ENCODE measurements around the gene FRMD4A. TPM values are rescaled to one million over a fixed set of nuclear protein-coding genes. Genes with fewer than 3 reads are reported as not detected.
A peak's percentile ranks its signal among the peaks of the same experiment; 100 is the strongest.

The FRMD4A gene
- total RNA-seq, 1 experiment from 2014 or later = 7.0 TPM

DNA sequence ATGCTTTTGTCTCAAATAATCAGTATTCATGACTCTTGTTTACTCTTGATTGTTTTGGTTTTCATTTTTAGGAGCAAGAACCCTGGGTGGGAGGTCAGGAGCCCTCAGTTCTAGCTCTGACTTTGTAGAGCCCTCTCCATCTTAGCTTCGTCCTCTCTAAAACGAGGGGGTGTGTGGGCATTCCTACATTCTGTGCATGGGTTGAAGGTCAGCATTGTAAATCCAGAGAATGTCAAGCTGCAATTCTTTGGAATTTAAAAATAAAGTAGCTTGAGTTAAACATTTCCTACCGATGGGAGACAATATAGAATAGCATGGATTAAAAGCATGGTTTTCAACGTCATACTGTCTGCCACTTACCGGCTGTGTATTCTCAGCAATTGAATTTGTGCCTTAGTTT is 615.6 kb downstream of the FRMD4A start:
- no peak overlapping the region for H3K27ac Mint-ChIP-seq (ENCODE audit: unreplicated experiment)
- H3K4me3 Mint-ChIP-seq (ENCODE audit: low read depth, unreplicated experiment) = no peak overlapping the region

DNA sequence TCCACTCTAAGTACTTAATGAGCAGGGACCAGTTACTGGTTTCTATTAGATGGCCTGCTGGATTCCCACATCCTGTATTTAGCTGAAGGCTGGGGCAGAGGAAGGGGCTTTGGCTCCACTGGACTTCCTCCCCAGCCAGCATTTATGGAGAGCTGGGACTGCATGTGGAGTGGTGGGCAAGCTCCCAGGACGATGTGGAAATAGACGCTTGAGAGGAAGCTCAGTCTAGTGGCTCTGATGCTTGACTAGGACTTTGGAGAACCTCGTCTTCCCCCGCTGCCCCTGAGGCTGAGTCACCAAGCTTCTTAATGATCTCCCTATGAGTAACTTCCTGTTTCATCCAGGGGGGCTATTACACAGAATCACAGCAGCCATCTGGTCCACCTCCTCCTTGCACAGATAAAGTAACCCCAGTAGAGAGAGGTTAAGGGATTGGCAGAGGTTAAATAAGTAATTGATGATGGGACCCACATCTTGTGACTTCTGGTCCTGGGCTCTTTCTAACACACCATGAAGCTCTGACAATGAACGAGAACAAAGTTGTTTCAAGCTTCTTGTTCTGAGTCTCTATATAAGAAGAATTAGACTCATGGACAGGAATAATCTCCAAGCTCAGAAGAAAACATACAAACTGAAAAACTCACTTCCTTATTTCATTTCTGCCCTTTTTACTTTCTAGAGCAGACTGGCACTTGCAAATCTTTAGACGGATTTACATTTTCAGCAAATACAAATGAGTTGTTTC is 617.7 kb downstream of the FRMD4A start:
- Mint-ChIP-seq H3K4me1 (ENCODE audit: low read depth, unreplicated experiment) (peaks cover 36% of the 10 kb centered on the region), H3K9me3 (ENCODE audit: low read depth, unreplicated experiment) (no peaks in the 10 kb centered on the region), H3K27ac (ENCODE audit: unreplicated experiment) (no peak overlapping the region), H3K36me3 (ENCODE audit: insufficient read depth, unreplicated experiment) (peaks cover 26% of the 10 kb centered on the region), H3K27me3 (ENCODE audit: unreplicated experiment) (no peaks in the 10 kb centered on the region), H3K4me3 (ENCODE audit: low read depth, unreplicated experiment) (no peak overlapping the region)
- CTCF ChIA-PET = interaction anchor here (1.3 kb wide), 1 partner anchor 64 kb away, joined by 3 read pairs; no protein-coding TSS in a partner anchor
- intact Hi-C loops (cut with micrococcal nuclease; ENCODE audit: unreplicated experiment) = no loop called here
- TF ChIP-seq, protein P1, sequence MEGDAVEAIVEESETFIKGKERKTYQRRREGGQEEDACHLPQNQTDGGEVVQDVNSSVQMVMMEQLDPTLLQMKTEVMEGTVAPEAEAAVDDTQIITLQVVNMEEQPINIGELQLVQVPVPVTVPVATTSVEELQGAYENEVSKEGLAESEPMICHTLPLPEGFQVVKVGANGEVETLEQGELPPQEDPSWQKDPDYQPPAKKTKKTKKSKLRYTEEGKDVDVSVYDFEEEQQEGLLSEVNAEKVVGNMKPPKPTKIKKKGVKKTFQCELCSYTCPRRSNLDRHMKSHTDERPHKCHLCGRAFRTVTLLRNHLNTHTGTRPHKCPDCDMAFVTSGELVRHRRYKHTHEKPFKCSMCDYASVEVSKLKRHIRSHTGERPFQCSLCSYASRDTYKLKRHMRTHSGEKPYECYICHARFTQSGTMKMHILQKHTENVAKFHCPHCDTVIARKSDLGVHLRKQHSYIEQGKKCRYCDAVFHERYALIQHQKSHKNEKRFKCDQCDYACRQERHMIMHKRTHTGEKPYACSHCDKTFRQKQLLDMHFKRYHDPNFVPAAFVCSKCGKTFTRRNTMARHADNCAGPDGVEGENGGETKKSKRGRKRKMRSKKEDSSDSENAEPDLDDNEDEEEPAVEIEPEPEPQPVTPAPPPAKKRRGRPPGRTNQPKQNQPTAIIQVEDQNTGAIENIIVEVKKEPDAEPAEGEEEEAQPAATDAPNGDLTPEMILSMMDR (IDR thresholded peaks at IDR 0.05; ENCODE audit: unreplicated experiment) = no peak
- BruUV-seq (replicated peaks) = no TSS peak
- DNase-seq = peak; percentile 16

More for the DNA sequence above, 615.6 kb downstream of the FRMD4A start:
- intact Hi-C loops (cut with micrococcal nuclease; ENCODE audit: unreplicated experiment) = no loop called here
- H3K36me3 Mint-ChIP-seq (ENCODE audit: insufficient read depth, unreplicated experiment) = peaks cover 13% of the 10 kb centered on the region
- H3K4me1 Mint-ChIP-seq (ENCODE audit: low read depth, unreplicated experiment) = peaks cover 26% of the 10 kb centered on the region
- no peak for DNase-seq
- CTCF ChIA-PET = no interaction called here
- BruUV-seq (replicated peaks) = no TSS peak
- H3K9me3 Mint-ChIP-seq (ENCODE audit: low read depth, unreplicated experiment) = no peaks in the 10 kb centered on the region
- no peaks in the 10 kb centered on the region for H3K27me3 Mint-ChIP-seq (ENCODE audit: unreplicated experiment)
- TF ChIP-seq, protein P1 (IDR thresholded peaks at IDR 0.05; ENCODE audit: unreplicated experiment) = no peak

DNA sequence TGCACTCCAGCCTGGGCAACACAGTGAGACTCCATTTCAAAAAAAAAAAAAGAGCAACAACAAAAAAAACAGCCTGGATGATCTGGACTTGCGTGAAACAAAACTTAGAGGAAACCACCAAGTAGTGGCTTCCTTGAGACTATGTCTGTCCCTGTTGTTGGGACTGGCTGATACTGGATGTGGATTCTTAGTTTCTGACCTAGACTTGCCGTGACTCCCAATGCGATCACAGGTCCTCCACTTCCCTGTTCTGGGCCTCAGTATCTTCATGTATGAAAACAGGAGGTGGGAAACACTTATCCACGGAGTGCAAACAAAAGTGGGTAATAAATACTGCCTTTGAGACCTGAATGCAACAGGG is 618.3 kb downstream of the FRMD4A start:
- TF ChIP-seq, protein P1 (IDR thresholded peaks at IDR 0.05; ENCODE audit: unreplicated experiment) = no peak
- Mint-ChIP-seq H3K4me1 (ENCODE audit: low read depth, unreplicated experiment) (peaks cover 35% of the 10 kb centered on the region), H3K27ac (ENCODE audit: unreplicated experiment) (no peak overlapping the region), H3K4me3 (ENCODE audit: low read depth, unreplicated experiment) (no peak overlapping the region), H3K9me3 (ENCODE audit: low read depth, unreplicated experiment) (no peaks in the 10 kb centered on the region), H3K36me3 (ENCODE audit: insufficient read depth, unreplicated experiment) (peaks cover 25% of the 10 kb centered on the region), H3K27me3 (ENCODE audit: unreplicated experiment) (no peaks in the 10 kb centered on the region)
- no peak for DNase-seq
- BruUV-seq (replicated peaks) = no TSS peak
- CTCF ChIA-PET = interaction anchor here (1.3 kb wide), 1 partner anchor 65 kb away, joined by 3 read pairs; no protein-coding TSS in a partner anchor
- intact Hi-C loops (cut with micrococcal nuclease; ENCODE audit: unreplicated experiment) = no loop called here

DNA sequence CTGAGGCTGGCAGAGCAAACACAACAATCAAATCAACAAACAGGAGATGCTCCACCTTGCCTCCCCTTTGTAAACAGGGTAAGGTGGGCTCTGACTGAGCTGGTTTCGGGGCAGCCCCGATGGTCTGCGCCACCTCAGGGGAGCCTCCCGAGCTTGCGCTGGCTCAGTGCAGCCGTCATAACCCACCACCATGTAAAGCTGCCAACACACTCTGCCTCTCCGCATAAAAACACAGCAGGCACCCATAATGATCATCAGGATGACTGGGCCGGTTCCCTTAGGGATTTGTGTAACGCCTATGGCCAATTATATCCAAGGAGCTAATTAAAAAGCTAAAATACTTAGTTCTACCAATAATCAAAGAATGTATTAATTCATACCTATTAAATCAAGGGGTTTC is 619.4 kb downstream of the FRMD4A start:
- intact Hi-C loops (cut with micrococcal nuclease; ENCODE audit: unreplicated experiment) = no loop called here
- Mint-ChIP-seq H3K9me3 (ENCODE audit: low read depth, unreplicated experiment) (no peaks in the 10 kb centered on the region), H3K27ac (ENCODE audit: unreplicated experiment) (no peak overlapping the region), H3K4me1 (ENCODE audit: low read depth, unreplicated experiment) (peaks cover 42% of the 10 kb centered on the region), H3K4me3 (ENCODE audit: low read depth, unreplicated experiment) (no peak overlapping the region), H3K27me3 (ENCODE audit: unreplicated experiment) (no peaks in the 10 kb centered on the region), H3K36me3 (ENCODE audit: insufficient read depth, unreplicated experiment) (peaks cover 36% of the 10 kb centered on the region)
- no peak for DNase-seq
- CTCF ChIA-PET = no interaction called here
- TF ChIP-seq, protein P1 (IDR thresholded peaks at IDR 0.05; ENCODE audit: unreplicated experiment) = no peak
- no TSS peak for BruUV-seq (replicated peaks)
